Hepatocyte (in vitro differentiated cells): Measurements from ENCODE around the gene GHITM. TPM values are rescaled to one million over a fixed set of nuclear protein-coding genes. Genes with fewer than 3 reads are reported as not detected.

Experiments used
- DNase-seq: peaks from one replicate; pipeline ENCODE4 v3.0.0-alpha.2; 2016; ENCODE audit warnings: low spot score
- H2AFZ ChIP-seq: fragments of 200-600 bp; sonication (generic); 2 replicates; pipeline ENCODE4 v1.6.0; 2016; ENCODE audit warnings: antibody characterized with exemption, mild to moderate bottlenecking
- H3K27ac ChIP-seq: fragments of 200-600 bp; sonication (generic); 2 replicates; pipeline ENCODE4 v1.5.1; 2016; ENCODE audit warnings: mild to moderate bottlenecking
- H3K27me3 ChIP-seq: fragments of 200-600 bp; sonication (generic); 2 replicates; pipeline ENCODE4 v1.6.1; 2016
- H3K36me3 ChIP-seq: fragments of 200-600 bp; sonication (generic); replicated peaks from 2 replicates; pipeline ENCODE4 v1.5.1; 2016; ENCODE audit warnings: low read depth; ENCODE audit not compliant: insufficient read depth
- H3K4me1 ChIP-seq: fragments of 200-600 bp; sonication (generic); 2 replicates; pipeline ENCODE4 v1.5.1; 2016; ENCODE audit warnings: mild to moderate bottlenecking, moderate library complexity; ENCODE audit not compliant: insufficient read depth
- H3K4me2 ChIP-seq: fragments of 200-600 bp; sonication (generic); 2 replicates; pipeline ENCODE4 v1.6.0; 2016
- H3K4me3 ChIP-seq: fragments of 200-600 bp; sonication (generic); 2 replicates; pipeline ENCODE4 v1.5.1; 2016; ENCODE audit warnings: mild to moderate bottlenecking
- H3K79me2 ChIP-seq: fragments of 200-600 bp; sonication (generic); 2 replicates; pipeline ENCODE4 v1.6.0; 2017; ENCODE audit warnings: mild to moderate bottlenecking
- H3K9me2 ChIP-seq: fragments of 200-600 bp; sonication (generic); replicated peaks from 2 replicates; pipeline ENCODE4 v1.6.0; 2017; ENCODE audit warnings: mild to moderate bottlenecking; ENCODE audit not compliant: insufficient read depth
- H3K9me3 ChIP-seq: fragments of 200-600 bp; sonication (generic); 2 replicates; pipeline ENCODE4 v1.5.1; 2016; ENCODE audit warnings: low read depth, mild to moderate bottlenecking
- H4K20me1 ChIP-seq: fragments of 200-600 bp; sonication (generic); 2 replicates; pipeline ENCODE4 v1.6.0; 2016; ENCODE audit warnings: mild to moderate bottlenecking; ENCODE audit not compliant: insufficient read depth, poor library complexity, severe bottlenecking
- EZH2 ChIP-seq: fragments of 200-600 bp; sonication (generic); IDR thresholded peaks from 2 replicates; pipeline ENCODE4 v1.6.1; 2016; ENCODE audit warnings: antibody characterized with exemption, mild to moderate bottlenecking, borderline replicate concordance
- EZH2phosphoT487 ChIP-seq: fragments of 200-600 bp; sonication (generic); IDR thresholded peaks from one replicate; pipeline ENCODE4 v1.6.1; 2018; ENCODE audit warnings: antibody characterized with exemption, mild to moderate bottlenecking, low read depth, moderate library complexity; ENCODE audit not compliant: unreplicated experiment, severe bottlenecking
- WGBS: methylation state at CpG from one replicate; pipeline ENCODE4 v1.1.6; 2016; ENCODE audit warnings: low lambda C conversion rate; ENCODE audit errors: missing lambda C conversion rate; 5-methylcytosine and 5-hydroxymethylcytosine counted together
- polyA plus RNA-seq: library from polyadenylated mRNA; unstranded; fragments of >200 nt; fragmentation: Nextera tagmentation; extraction: Ambion mirVana; gene quantifications from 2 replicates; pipeline ENCODE4 v1.2.1, GENCODE V29; 2016
- total RNA-seq: library from RNA; depleted of rRNA; stranded (reverse); fragments of >200 nt; gene quantifications from 2 replicates; pipeline ENCODE4 v1.2.3, GENCODE V29; 2014
- TF ChIP-seq, protein P1 (sequence below): fragments of 200-600 bp; sonication (generic); IDR thresholded peaks from 2 replicates; pipeline ENCODE4 v1.5.1; 2016; ENCODE audit warnings: antibody characterized with exemption, mild to moderate bottlenecking; ENCODE audit not compliant: poor library complexity

GHITM gene
- total and polyA plus RNA-seq, 2 experiments from 2014 or later: 215 to 273 TPM

- TF ChIP-seq EZH2phosphoT487: no peak
- TF ChIP-seq, protein P1, sequence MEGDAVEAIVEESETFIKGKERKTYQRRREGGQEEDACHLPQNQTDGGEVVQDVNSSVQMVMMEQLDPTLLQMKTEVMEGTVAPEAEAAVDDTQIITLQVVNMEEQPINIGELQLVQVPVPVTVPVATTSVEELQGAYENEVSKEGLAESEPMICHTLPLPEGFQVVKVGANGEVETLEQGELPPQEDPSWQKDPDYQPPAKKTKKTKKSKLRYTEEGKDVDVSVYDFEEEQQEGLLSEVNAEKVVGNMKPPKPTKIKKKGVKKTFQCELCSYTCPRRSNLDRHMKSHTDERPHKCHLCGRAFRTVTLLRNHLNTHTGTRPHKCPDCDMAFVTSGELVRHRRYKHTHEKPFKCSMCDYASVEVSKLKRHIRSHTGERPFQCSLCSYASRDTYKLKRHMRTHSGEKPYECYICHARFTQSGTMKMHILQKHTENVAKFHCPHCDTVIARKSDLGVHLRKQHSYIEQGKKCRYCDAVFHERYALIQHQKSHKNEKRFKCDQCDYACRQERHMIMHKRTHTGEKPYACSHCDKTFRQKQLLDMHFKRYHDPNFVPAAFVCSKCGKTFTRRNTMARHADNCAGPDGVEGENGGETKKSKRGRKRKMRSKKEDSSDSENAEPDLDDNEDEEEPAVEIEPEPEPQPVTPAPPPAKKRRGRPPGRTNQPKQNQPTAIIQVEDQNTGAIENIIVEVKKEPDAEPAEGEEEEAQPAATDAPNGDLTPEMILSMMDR: no peak
- no peak for TF ChIP-seq EZH2
- Histone ChIP-seq H3K9me3 (no peaks in the 10 kb centered on the region), H2AFZ (peak overlapping the region; percentile 87), H3K36me3 (no peaks in the 10 kb centered on the region), H3K27ac (peak overlapping the region; percentile 83), H3K4me3 (no peak overlapping the region), H3K79me2 (peaks cover 31% of the 10 kb centered on the region), H3K4me2 (no peak overlapping the region), H3K9me2 (no peaks in the 10 kb centered on the region), H4K20me1 (no peaks in the 10 kb centered on the region), H3K27me3 (no peaks in the 10 kb centered on the region), H3K4me1 (peaks cover 19% of the 10 kb centered on the region)
- no peak for DNase-seq
- WGBS: 86% methylated on average over 2 of the region's 2 CpGs
Observed at GRCh38 chr10:84137811-84138210, 1.5 kb upstream of the GHITM start.

DNA sequence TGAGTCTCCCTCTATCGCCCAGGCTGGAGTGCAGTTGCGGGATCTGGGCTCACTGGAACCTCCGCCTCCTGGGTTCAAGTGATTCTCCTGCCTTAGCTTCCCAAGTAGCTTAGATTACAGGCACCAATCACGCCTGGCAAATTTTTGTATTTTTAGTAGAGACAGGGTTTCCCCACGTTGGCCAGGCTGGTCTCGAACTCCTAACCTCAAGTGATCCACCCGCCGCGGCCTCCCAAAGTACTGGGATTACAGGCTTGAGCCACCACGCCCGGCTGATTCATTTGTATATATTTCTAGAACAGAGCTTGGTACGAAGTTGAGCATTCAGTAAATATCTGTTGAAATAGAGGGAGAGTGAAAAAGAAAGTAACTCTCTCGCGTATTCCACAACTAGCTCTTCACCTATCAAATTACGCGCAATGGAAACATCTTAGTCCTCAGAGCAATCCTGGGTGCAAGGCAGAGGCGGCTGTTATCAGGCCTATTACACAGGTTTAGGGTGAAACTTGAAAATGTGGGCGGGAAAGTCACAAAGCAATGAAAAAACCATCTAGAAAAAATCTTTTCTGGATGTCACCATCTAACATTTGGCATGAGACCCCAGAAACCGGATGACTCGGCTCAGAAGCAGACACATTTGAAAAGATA, 707 bp upstream of the GHITM start:
- H3K27ac ChIP-seq: peak overlapping the region; percentile 83
- peak; percentile 24 for DNase-seq
- peak overlapping the region; percentile 87 for H2AFZ ChIP-seq
- H3K9me3 ChIP-seq: no peaks in the 10 kb centered on the region
- H4K20me1 ChIP-seq: no peaks in the 10 kb centered on the region
- peak overlapping the region; percentile 22 for H3K4me3 ChIP-seq
- peaks cover 32% of the 10 kb centered on the region for H3K79me2 ChIP-seq
- H3K4me2 ChIP-seq: peak overlapping the region; percentile 66
- no peaks in the 10 kb centered on the region for H3K27me3 ChIP-seq
- WGBS: 85% methylated on average over 20 of the region's 20 CpGs
- no peaks in the 10 kb centered on the region for H3K9me2 ChIP-seq
- TF ChIP-seq EZH2phosphoT487: no peak
- no peak for TF ChIP-seq EZH2
- TF ChIP-seq, protein P1: no peak
- no peaks in the 10 kb centered on the region for H3K36me3 ChIP-seq
- peaks cover 19% of the 10 kb centered on the region for H3K4me1 ChIP-seq

DNA sequence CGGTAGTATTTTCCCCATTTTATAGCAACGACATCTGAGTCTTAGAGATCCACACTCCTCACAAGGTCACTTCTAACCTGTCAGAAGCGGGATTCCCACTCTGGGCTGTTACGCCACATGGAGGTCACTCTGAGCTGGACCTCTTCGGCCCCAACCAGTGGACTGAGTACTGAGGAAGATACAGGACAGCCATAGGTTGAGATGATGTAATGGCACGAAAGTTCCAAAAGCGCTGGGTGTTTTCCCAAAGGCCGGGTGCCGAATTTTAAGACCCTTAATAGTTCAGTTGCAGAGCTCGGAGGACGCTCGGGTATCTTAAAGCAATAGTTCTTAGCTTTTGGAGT, 699 bp downstream of the GHITM start:
- Histone ChIP-seq H3K27me3 (no peaks in the 10 kb centered on the region), H3K9me3 (no peaks in the 10 kb centered on the region), H3K4me1 (peaks cover 19% of the 10 kb centered on the region), H3K9me2 (no peaks in the 10 kb centered on the region), H4K20me1 (no peaks in the 10 kb centered on the region), H3K4me2 (peak overlapping the region; percentile 91), H3K79me2 (peaks cover 32% of the 10 kb centered on the region), H3K27ac (peak overlapping the region; percentile 95), H2AFZ (peak overlapping the region; percentile 32), H3K36me3 (no peaks in the 10 kb centered on the region), H3K4me3 (peak overlapping the region; percentile 87)
- peak; percentile 43 for DNase-seq
- WGBS: 16% methylated on average over 12 of the region's 12 CpGs
- TF ChIP-seq EZH2 (no peak), EZH2phosphoT487 (no peak)
- TF ChIP-seq, protein P1: no peak
